Thyroid gland (tissue), 4 donors: ENCODE data around the gene SMURF2. TPM values are rescaled to one million over a fixed set of nuclear protein-coding genes. Genes with fewer than 3 reads are reported as not detected.
"Not testable (repeated sequence)": the region's sequence is repeated elsewhere in the genome, so short reads cannot be mapped to it uniquely, and the experiment has no call there.

Experiments used
- DNase-seq, 2 donors: peaks; one replicate each; pipeline ENCODE4 v3.0.0-alpha.2; 2019
- H3K27ac ChIP-seq, 3 donors: fragments of 200-600 bp; sonication (generic); 1 replicate in 2 of 3; 2 replicates in 1 of 3; pipeline ENCODE4 v1.5.1; 2016 to 2019; ENCODE audit warnings: mild to moderate bottlenecking in 1 of 3, moderate library complexity in 1 of 3
- H3K27me3 ChIP-seq: fragments of 200-600 bp; sonication (generic); one replicate; pipeline ENCODE4 v1.5.1; 2019
- H3K36me3 ChIP-seq, 2 donors: fragments of 200-600 bp; sonication (generic); one replicate each; pipeline ENCODE4 v1.5.1; 2016 to 2019
- H3K4me1 ChIP-seq, 2 donors: fragments of 200-600 bp; sonication (generic); one replicate each; pipeline ENCODE4 v1.5.1; 2017 to 2019
- H3K4me3 ChIP-seq, 3 donors: fragments of 200-600 bp; sonication (generic); replicated peaks in 1 of 3; 1 replicate in 2 of 3; 2 replicates in 1 of 3; pipeline ENCODE4 v1.5.1; 2016; ENCODE audit warnings: mild to moderate bottlenecking in 1 of 3
- H3K9me3 ChIP-seq: fragments of 200-600 bp; sonication (generic); one replicate; pipeline ENCODE4 v1.5.1; 2017
- POLR2A ChIP-seq, 2 donors: fragments of 450-650 bp; IDR thresholded peaks; one replicate each; pipeline ENCODE4 v1.6.1; 2017; ENCODE audit warnings: antibody characterized with exemption in 2 of 2, mild to moderate bottlenecking in 2 of 2, moderate library complexity in 1 of 2
- WGBS, 2 donors: methylation state at CpG; one replicate each; pipeline ENCODE4 v1.1.5; 2017; 5-methylcytosine and 5-hydroxymethylcytosine counted together
- intact Hi-C: fragments of 100-400 bp; cut with DNase I; formaldehyde crosslinking; loops from one replicate; pipeline ENCODE4 v1.15.1; 2023
- total RNA-seq, 4 donors: library from RNA; depleted of rRNA; stranded (reverse); fragments of >200 nt; gene quantifications; one replicate each; pipeline ENCODE4 v1.2.3, GENCODE V29; 2016
- TF ChIP-seq, protein P1 (sequence below), 6 experiments: fragments of 200-600 bp in 3 of 6; fragments of 450-650 bp in 3 of 6; sonication (generic) in 3 of 6; IDR thresholded peaks; one replicate each; pipeline ENCODE4 v1.5.1; 2016 to 2019; ENCODE audit warnings: antibody characterized with exemption in 6 of 6, mild to moderate bottlenecking in 2 of 6, inconsistent platforms in 1 of 6, moderate library complexity in 1 of 6

SMURF2 gene
- total RNA-seq, 4 donors from 2014 or later, result 26.3 to 39.0 (median 29.6) TPM

DNA sequence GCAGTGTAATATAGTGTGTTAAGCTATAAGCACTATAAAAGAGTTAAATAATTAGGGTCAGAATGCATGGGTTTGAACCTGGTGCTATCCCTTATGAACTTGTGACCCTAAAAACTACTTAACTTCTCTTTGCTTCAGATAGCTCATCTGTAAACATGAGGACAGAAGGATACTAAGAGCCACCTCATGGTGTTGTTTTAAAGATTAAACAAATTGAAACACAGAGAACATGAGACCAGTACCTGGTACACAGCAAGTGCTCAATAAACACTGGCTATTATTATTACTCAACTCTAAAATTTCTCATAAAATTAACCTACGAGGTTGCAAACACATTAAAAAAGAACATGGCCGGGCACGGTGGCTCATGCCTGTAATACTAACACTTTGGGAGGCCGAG, 43.3 kb downstream of the SMURF2 start:
- Histone ChIP-seq H3K4me1 (peaks cover 21 to 35% of the 10 kb centered on the region in 2 donors), H3K4me3 (no peak overlapping the region), H3K36me3 (no peaks in the 10 kb centered on the region), H3K27ac (no peak overlapping the region), H3K27me3 (no peaks in the 10 kb centered on the region), H3K9me3 (no peaks in the 10 kb centered on the region)
- no peak for TF ChIP-seq POLR2A (IDR thresholded peaks at IDR 0.05)
- intact Hi-C loops, result no loop called here
- no peak for DNase-seq
- 97 to 98% methylated on average over 4 of the region's 4 CpGs for WGBS, 2 donors

DNA sequence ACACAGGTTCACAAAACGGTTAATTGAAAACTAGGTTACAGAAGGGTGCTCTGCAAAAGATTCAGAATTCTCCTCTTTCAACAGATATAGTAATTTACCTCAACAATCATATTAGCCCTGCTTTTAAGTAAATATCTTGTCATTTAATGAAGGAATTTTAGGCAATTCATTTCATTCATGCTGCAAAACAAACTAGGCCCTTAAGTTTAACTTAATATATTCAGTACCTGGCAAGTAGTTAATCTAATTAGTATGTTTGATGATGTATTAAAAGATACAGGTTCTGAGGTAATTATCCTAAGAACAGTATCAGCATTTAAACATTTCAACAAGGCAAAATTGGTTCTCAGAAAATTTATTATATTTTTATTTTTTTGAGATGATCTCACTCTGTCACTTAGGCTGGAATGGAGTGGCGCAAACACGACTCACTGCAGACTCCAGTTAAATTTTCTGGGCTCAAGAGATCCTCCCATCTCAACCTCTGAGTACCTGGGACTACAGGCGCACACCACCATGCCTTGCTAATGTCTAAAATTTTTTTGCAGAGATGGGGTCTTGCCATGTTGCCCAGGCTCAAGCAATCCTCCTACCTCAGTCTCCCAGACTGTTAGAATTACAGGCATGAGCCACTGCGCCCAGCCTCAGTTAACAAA, 44.9 kb downstream of the SMURF2 start:
- no peak overlapping the region for H3K27ac ChIP-seq
- peaks cover 25 to 46% of the 10 kb centered on the region in 2 donors for H3K4me1 ChIP-seq
- no peak for DNase-seq
- WGBS, 2 donors, result 97% methylated on average over 5 of the region's 5 CpGs
- H3K4me3 ChIP-seq, result no peak overlapping the region
- H3K9me3 ChIP-seq, result no peaks in the 10 kb centered on the region
- no peaks in the 10 kb centered on the region for H3K36me3 ChIP-seq
- intact Hi-C loops, result no loop called here
- TF ChIP-seq, protein P1, sequence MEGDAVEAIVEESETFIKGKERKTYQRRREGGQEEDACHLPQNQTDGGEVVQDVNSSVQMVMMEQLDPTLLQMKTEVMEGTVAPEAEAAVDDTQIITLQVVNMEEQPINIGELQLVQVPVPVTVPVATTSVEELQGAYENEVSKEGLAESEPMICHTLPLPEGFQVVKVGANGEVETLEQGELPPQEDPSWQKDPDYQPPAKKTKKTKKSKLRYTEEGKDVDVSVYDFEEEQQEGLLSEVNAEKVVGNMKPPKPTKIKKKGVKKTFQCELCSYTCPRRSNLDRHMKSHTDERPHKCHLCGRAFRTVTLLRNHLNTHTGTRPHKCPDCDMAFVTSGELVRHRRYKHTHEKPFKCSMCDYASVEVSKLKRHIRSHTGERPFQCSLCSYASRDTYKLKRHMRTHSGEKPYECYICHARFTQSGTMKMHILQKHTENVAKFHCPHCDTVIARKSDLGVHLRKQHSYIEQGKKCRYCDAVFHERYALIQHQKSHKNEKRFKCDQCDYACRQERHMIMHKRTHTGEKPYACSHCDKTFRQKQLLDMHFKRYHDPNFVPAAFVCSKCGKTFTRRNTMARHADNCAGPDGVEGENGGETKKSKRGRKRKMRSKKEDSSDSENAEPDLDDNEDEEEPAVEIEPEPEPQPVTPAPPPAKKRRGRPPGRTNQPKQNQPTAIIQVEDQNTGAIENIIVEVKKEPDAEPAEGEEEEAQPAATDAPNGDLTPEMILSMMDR (IDR thresholded peaks at IDR 0.05), result no peak
- TF ChIP-seq POLR2A (IDR thresholded peaks at IDR 0.05), result no peak
- no peaks in the 10 kb centered on the region for H3K27me3 ChIP-seq

DNA sequence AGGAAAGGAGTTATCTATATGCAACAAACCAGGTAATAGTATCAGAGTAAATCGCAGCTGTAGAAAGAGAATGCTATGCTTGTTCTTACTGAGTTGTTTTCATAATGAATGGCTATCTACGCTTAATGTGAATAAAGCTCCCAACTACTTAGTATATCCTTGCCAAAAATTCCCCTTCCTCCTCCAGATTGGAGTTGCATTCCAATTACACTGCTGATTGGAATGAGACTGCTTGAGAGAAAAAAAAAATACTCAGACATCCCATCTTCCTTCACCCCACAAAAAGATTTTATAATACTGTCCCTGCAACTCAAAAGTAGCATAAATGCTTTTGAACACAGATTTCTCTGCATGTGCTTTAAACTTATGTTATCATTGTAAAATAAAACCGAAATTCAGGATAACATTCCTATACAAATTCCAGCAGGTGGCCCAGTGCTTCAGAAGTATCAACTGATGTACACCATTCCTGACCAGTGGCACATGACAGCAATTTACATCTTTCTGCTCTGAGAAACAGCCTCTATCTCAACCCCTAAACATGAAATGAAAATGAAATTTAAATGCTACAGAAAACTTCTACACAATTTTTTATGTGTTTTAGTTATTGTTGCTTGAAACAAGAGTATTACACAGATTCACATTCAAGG, 47.0 kb downstream of the SMURF2 start:
- H3K9me3 ChIP-seq, result no peaks in the 10 kb centered on the region
- no peaks in the 10 kb centered on the region for H3K36me3 ChIP-seq
- intact Hi-C loops, result no loop called here
- H3K27ac ChIP-seq, result peak overlapping the region in 2 of 3 donors; percentile 23 to 30
- H3K4me1 ChIP-seq, result peaks cover 19 to 40% of the 10 kb centered on the region in 2 donors
- TF ChIP-seq, protein P1 (IDR thresholded peaks at IDR 0.05), result no peak
- no peak for TF ChIP-seq POLR2A (IDR thresholded peaks at IDR 0.05)
- H3K27me3 ChIP-seq, result no peaks in the 10 kb centered on the region
- H3K4me3 ChIP-seq, result no peak overlapping the region
- DNase-seq, result no peak
- 25 to 31% methylated on average over 3 of the region's 3 CpGs for WGBS, 2 donors

DNA sequence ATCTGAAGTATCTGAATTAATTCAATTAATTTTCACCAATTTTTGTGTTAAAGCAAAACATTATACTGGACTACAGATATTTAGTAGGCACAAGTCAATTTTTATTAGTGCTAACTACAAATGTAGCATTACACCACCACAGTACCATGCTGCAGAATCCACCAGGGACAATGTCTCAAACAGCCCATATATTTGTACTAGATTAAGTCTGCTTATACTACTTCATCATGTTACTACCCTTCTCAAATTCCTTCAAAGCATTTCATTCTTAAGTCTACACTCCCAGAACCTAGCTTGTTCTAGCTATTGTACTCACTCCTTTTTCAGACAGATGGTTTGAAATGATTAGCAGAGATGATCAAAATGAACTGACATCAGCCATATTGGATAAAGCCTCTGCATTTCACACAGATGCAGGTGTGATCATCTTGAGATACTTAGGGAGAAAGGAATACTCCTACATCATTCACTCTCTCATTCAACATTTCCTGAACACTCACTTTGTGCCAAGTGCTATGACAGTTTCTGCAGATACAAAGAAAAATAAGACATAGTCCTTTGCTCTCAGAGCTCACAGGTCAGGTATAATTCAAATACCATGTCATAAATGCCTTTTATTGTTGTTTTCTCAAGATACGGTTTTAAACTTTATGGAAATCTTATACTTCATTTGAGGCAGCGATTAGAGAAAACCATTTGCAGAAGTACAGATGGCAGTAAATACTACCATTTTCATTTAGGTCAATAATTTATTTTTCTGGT, 47.7 kb downstream of the SMURF2 start:
- Histone ChIP-seq H3K36me3 (no peaks in the 10 kb centered on the region), H3K27me3 (no peaks in the 10 kb centered on the region), H3K27ac (peak overlapping the region in 1 of 3 donors; percentile 30), H3K4me1 (peaks cover 19 to 36% of the 10 kb centered on the region in 2 donors), H3K4me3 (no peak overlapping the region), H3K9me3 (no peaks in the 10 kb centered on the region)
- TF ChIP-seq, protein P1 (IDR thresholded peaks at IDR 0.05), result no peak
- no peak for TF ChIP-seq POLR2A (IDR thresholded peaks at IDR 0.05)
- DNase-seq, result no peak
- intact Hi-C loops, result no loop called here
- 73 to 74% methylated on average over 2 of the region's 2 CpGs for WGBS, 2 donors

DNA sequence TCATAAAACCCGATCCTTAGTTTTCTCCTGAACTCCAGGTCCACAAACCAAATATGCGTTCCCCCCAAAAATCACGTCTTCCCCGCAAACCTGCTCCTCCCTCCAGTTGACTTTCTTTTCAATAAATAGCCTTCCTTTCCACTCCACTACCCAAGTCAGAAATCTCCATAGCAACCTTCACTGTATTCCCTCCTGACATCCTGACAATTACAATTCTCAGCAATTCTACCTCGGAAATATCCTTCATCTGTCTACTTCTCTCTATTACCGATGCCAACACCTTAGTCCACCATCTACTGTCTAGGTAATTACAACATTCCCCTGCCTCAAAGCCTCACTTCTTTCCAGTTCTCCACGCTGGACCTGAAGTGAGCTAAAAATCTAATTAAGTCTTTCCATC, 50.7 kb downstream of the SMURF2 start:
- Histone ChIP-seq H3K27me3 (no peaks in the 10 kb centered on the region), H3K27ac (no peak overlapping the region), H3K4me1 (peaks cover 19 to 36% of the 10 kb centered on the region in 2 donors), H3K4me3 (no peak overlapping the region), H3K9me3 (no peaks in the 10 kb centered on the region), H3K36me3 (no peaks in the 10 kb centered on the region)
- no peak for DNase-seq
- no peak for TF ChIP-seq POLR2A (IDR thresholded peaks at IDR 0.05)
- TF ChIP-seq, protein P1 (IDR thresholded peaks at IDR 0.05), result no peak
- WGBS, 2 donors, result 64 to 65% methylated on average over 7 of the region's 7 CpGs
- intact Hi-C loops, result no loop called here

DNA sequence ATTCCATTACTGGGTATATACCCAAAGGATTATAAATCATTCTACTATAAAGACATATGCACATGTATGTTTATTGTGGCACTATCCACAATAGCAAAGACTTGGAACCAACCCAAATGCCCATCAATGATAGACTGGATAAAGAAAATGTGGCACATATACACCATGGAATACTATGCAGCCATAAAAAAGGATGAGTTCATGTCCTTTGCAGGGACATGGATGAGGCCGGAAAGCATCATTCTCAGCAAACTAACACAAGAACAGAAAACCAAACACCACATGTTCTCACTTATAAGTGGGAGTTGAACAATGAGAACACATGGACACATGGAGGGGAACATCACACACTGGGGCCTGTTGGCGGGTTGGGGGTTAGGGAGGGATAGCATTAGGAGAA, 51.9 kb downstream of the SMURF2 start:
- intact Hi-C loops, result not testable (repeated sequence)

More for the DNA sequence above, 51.9 kb downstream of the SMURF2 start:
- H3K4me1 ChIP-seq, result peaks cover 16 to 33% of the 10 kb centered on the region in 2 donors
- not testable (repeated sequence) for H3K9me3 ChIP-seq, H3K27me3 ChIP-seq, H3K36me3 ChIP-seq, DNase-seq, H3K4me3 ChIP-seq, H3K27ac ChIP-seq
- 98 to 99% methylated on average over 2 of the region's 2 CpGs for WGBS, 2 donors
